SH-SY5Y (cell line): ENCODE results near the gene CAMK2G.

Experiments used
- GATA2 ChIP-seq: IDR thresholded peaks from 2 replicates; pipeline ENCODE4 v1.6.1; 2011; ENCODE audit warnings: mild to moderate bottlenecking, low read depth, low read length
- GATA3 ChIP-seq: IDR thresholded peaks from 2 replicates; pipeline ENCODE4 v1.6.1; 2011; ENCODE audit warnings: low read depth, mild to moderate bottlenecking, low read length, moderate library complexity

GRCh38 chr10:73862011-73862410 is 12.3 kb downstream of the CAMK2G start:
- TF ChIP-seq GATA2, result no peak
- TF ChIP-seq GATA3, result no peak
